ENCODE measurements around the gene JMJD7.

DNA sequence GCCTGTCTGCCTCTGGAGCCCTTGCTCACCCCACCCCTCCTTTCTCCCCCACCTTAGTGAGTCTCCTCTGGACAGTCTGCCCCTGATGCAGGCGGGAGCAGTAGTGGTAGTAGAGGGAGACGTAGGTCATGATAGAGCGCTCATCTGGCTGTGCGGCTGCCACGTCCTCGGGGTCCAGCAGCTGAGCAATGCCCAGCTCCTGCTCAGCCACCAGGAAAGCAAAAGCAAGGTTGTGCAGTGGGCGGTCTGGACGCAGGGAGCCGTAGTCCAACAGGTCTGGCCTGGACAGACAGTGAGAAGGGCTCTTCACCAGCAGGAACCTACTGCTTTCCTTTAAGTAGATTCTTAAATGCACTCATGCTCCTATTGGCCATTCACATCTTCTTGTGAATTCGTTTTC lies 59.3 kb downstream of the JMJD7 start:
- no peak for TF ChIP-seq POLR2AphosphoS5 (IDR thresholded peaks at IDR 0.05; ENCODE audit: low read depth, low read length)
- TF ChIP-seq POLR2A (IDR thresholded peaks at IDR 0.05; ENCODE audit: low read depth, low read length): no peak
